OCI-LY1 (cell line): ENCODE measurements around the gene CLRN3.

Experiments
- H2AFZ ChIP-seq: fragments of 200-600 bp; sonication (generic), shearing (Covaris generic); 2 replicates; pipeline ENCODE4 v1.6.0; 2014; ENCODE audit warnings: antibody characterized with exemption, mild to moderate bottlenecking, low read length
- H3F3A ChIP-seq: fragments of 200-600 bp; sonication (generic), shearing (Covaris generic); 2 replicates; pipeline ENCODE4 v1.6.0; 2014; ENCODE audit warnings: mild to moderate bottlenecking, antibody characterized with exemption, low read length, moderate library complexity; ENCODE audit not compliant: insufficient read depth
- H3K27ac ChIP-seq: fragments of 200-600 bp; sonication (generic); 2 replicates; pipeline ENCODE4 v1.5.1; 2014; ENCODE audit warnings: low read length, mixed run types, mild to moderate bottlenecking, low read depth; ENCODE audit not compliant: poor library complexity, severe bottlenecking
- H3K27me3 ChIP-seq: fragments of 200-600 bp; sonication (generic); 2 replicates; pipeline ENCODE4 v1.6.0; 2014; ENCODE audit warnings: antibody characterized with exemption, mild to moderate bottlenecking, low read length, moderate library complexity; ENCODE audit not compliant: insufficient read depth
- H3K36me3 ChIP-seq: fragments of 200-600 bp; sonication (generic); 2 replicates; pipeline ENCODE4 v1.6.1; 2014; ENCODE audit warnings: mild to moderate bottlenecking, antibody characterized with exemption, low read length, moderate library complexity, mixed read lengths; ENCODE audit not compliant: insufficient read depth
- H3K4me1 ChIP-seq: fragments of 200-600 bp; sonication (generic); 2 replicates; pipeline ENCODE4 v1.5.1; 2014; ENCODE audit warnings: mild to moderate bottlenecking, low read length, moderate library complexity; ENCODE audit not compliant: insufficient read depth, severe bottlenecking
- H3K4me2 ChIP-seq: fragments of 200-600 bp; sonication (generic), shearing (Covaris generic); 2 replicates; pipeline ENCODE4 v1.6.1; 2014; ENCODE audit warnings: low read length
- H3K4me3 ChIP-seq: fragments of 200-600 bp; sonication (generic); 2 replicates; pipeline ENCODE4 v1.5.1; 2014; ENCODE audit warnings: low read length, low read depth, mild to moderate bottlenecking, mixed read lengths; ENCODE audit not compliant: poor library complexity, severe bottlenecking
- H3K79me2 ChIP-seq: fragments of 200-600 bp; shearing (Covaris generic); 2 replicates; pipeline ENCODE4 v1.6.1; 2016; ENCODE audit warnings: mixed run types, low read length, mixed read lengths; ENCODE audit not compliant: insufficient read depth
- H3K9ac ChIP-seq: fragments of 200-600 bp; sonication (generic), shearing (Covaris generic); 2 replicates; pipeline ENCODE4 v1.6.1; 2014; ENCODE audit warnings: mild to moderate bottlenecking, low read length, mixed read lengths
- H3K9me2 ChIP-seq: fragments of 200-600 bp; sonication (generic), shearing (Covaris generic); 2 replicates; pipeline ENCODE4 v1.6.1; 2014; ENCODE audit warnings: low read depth, mild to moderate bottlenecking, low read length, mixed read lengths
- H3K9me3 ChIP-seq: fragments of 200-600 bp; shearing (Covaris generic); 2 replicates; pipeline ENCODE4 v1.6.1; 2014; ENCODE audit warnings: low read length, mixed read lengths
- H4K20me1 ChIP-seq: fragments of 200-600 bp; sonication (generic), shearing (Covaris generic); 2 replicates; pipeline ENCODE4 v1.6.0; 2016; ENCODE audit warnings: mild to moderate bottlenecking, low read length; ENCODE audit not compliant: insufficient read depth
- EZH2 ChIP-seq: fragments of 200-600 bp; sonication (generic), shearing (Covaris generic); IDR thresholded peaks from 2 replicates; pipeline ENCODE4 v1.8.0; 2017; ENCODE audit warnings: borderline replicate concordance, mixed run types, mild to moderate bottlenecking, antibody characterized with exemption, low read length, moderate library complexity, mixed read lengths
- TF ChIP-seq, protein P1 (sequence below): fragments of 200-600 bp; sonication (generic), shearing (Covaris generic); IDR thresholded peaks from 2 replicates; pipeline ENCODE4 v1.5.1; 2017; ENCODE audit warnings: mild to moderate bottlenecking, antibody characterized with exemption, low read length, moderate library complexity, mixed read lengths

CLRN3 gene

DNA sequence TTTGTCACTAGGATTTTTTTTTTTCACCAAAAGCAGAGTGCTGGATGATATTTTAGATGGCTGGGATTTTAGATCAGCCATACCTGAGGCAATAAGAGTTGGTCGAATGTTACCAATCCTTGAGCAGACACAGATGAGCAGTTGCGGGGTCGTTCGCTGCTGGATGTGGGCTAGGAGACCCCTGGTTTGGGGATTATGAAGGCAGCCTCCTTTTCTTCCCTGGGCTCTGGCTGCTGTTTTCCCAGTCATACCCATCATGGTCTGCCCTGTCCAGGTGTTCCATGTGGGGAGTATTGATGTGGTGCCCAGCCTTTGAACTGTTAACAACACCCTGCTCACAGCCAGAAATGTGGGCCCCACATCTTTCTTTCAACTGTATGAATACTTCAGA, 19.1 kb upstream of the CLRN3 start:
- H3K9me2 ChIP-seq: no peaks in the 10 kb centered on the region
- H3K27ac ChIP-seq: no peak overlapping the region
- H3K9ac ChIP-seq: no peak overlapping the region
- H4K20me1 ChIP-seq: no peaks in the 10 kb centered on the region
- no peaks in the 10 kb centered on the region for H3K79me2 ChIP-seq
- H3K27me3 ChIP-seq: no peaks in the 10 kb centered on the region
- H2AFZ ChIP-seq: no peak overlapping the region
- no peaks in the 10 kb centered on the region for H3K36me3 ChIP-seq
- no peak for TF ChIP-seq EZH2
- TF ChIP-seq, protein P1, sequence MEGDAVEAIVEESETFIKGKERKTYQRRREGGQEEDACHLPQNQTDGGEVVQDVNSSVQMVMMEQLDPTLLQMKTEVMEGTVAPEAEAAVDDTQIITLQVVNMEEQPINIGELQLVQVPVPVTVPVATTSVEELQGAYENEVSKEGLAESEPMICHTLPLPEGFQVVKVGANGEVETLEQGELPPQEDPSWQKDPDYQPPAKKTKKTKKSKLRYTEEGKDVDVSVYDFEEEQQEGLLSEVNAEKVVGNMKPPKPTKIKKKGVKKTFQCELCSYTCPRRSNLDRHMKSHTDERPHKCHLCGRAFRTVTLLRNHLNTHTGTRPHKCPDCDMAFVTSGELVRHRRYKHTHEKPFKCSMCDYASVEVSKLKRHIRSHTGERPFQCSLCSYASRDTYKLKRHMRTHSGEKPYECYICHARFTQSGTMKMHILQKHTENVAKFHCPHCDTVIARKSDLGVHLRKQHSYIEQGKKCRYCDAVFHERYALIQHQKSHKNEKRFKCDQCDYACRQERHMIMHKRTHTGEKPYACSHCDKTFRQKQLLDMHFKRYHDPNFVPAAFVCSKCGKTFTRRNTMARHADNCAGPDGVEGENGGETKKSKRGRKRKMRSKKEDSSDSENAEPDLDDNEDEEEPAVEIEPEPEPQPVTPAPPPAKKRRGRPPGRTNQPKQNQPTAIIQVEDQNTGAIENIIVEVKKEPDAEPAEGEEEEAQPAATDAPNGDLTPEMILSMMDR: no peak
- H3K4me1 ChIP-seq: no peaks in the 10 kb centered on the region
- H3K4me3 ChIP-seq: no peak overlapping the region
- H3K9me3 ChIP-seq: no peaks in the 10 kb centered on the region
- H3F3A ChIP-seq: no peaks in the 10 kb centered on the region
- H3K4me2 ChIP-seq: no peak overlapping the region

DNA sequence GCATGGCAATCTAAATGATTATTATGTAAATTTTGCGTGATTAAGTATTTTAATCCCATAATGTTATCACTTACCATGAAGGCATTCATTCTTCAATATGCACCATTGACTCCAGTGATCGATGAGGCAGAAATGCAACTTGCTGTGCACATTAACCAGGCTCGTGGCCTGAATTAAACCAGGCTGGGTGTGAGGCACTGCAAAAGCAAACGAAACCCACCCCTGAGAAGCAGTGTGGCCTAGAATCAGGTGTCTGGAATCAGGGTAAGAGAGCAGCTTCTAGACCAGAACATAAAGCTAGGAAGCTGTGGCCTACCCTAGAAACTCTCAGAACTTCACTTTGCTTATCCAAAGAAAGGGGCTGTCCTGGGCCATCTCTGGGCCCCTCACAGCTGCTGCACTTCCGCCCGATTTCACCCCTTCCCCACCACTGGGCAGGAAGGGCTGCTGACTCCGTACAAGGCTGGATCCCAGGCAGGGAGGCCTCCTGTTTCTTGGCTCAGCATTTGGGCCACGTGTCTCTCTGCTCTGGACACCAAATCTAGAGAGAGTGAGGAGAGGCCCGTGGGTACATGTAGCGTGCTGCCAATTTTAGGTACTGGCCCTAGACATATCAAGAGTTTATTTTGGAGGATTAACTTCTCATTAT, 18.6 kb upstream of the CLRN3 start:
- no peak overlapping the region for H2AFZ ChIP-seq
- no peaks in the 10 kb centered on the region for H3F3A ChIP-seq
- no peak overlapping the region for H3K4me2 ChIP-seq
- H3K9me3 ChIP-seq: no peaks in the 10 kb centered on the region
- H3K27me3 ChIP-seq: no peaks in the 10 kb centered on the region
- no peaks in the 10 kb centered on the region for H3K79me2 ChIP-seq
- H3K4me3 ChIP-seq: no peak overlapping the region
- TF ChIP-seq EZH2: no peak
- TF ChIP-seq, protein P1: no peak
- no peak overlapping the region for H3K9ac ChIP-seq
- no peaks in the 10 kb centered on the region for H3K9me2 ChIP-seq
- no peak overlapping the region for H3K27ac ChIP-seq
- H3K36me3 ChIP-seq: no peaks in the 10 kb centered on the region
- no peaks in the 10 kb centered on the region for H3K4me1 ChIP-seq
- H4K20me1 ChIP-seq: no peaks in the 10 kb centered on the region

GRCh38 chr10:127910464-127910770, 17.7 kb upstream of the CLRN3 start:
- Histone ChIP-seq H3K9me3 (no peaks in the 10 kb centered on the region), H3K36me3 (no peaks in the 10 kb centered on the region), H3K9ac (no peak overlapping the region), H4K20me1 (no peaks in the 10 kb centered on the region), H3K9me2 (no peaks in the 10 kb centered on the region), H3K79me2 (no peaks in the 10 kb centered on the region), H3K27me3 (no peaks in the 10 kb centered on the region), H3K4me3 (no peak overlapping the region), H3F3A (no peaks in the 10 kb centered on the region), H2AFZ (no peak overlapping the region), H3K4me2 (no peak overlapping the region), H3K27ac (no peak overlapping the region), H3K4me1 (no peaks in the 10 kb centered on the region)
- TF ChIP-seq, protein P1: no peak
- TF ChIP-seq EZH2: no peak
